CD4-positive, alpha-beta T cell treated with Interleukin-6 at 100 ng/mL for 8 hours (primary cell): ENCODE results near the gene GATB.
"Not testable (repeated sequence)": the region's sequence is repeated elsewhere in the genome, so short reads cannot be mapped to it uniquely, and the experiment has no call there.

Source experiments
- DNase-seq: peaks from one replicate; pipeline ENCODE4 v3.0.0-alpha.2; 2020; ENCODE audit warnings: mixed read lengths, low spot score

Gene GATB

GRCh38 chr4:151731670-151732069 lies 29.1 kb downstream of the GATB start:
- DNase-seq = not testable (repeated sequence)

- DNase-seq = no peak
Measured at GRCh38 chr4:151729731-151730559, 30.9 kb downstream of the GATB start.

GRCh38 chr4:151728679-151729078 lies 32.1 kb downstream of the GATB start:
- no peak for DNase-seq

GRCh38 chr4:151728006-151728405 lies 32.8 kb downstream of the GATB start:
- DNase-seq = no peak

GRCh38 chr4:151727365-151727764 lies 33.4 kb downstream of the GATB start:
- no peak for DNase-seq

GRCh38 chr4:151725087-151725486 lies 35.7 kb downstream of the GATB start:
- DNase-seq = no peak

- no peak for DNase-seq
Measured at GRCh38 chr4:151721916-151722315, 38.9 kb downstream of the GATB start.

- DNase-seq = no peak
Measured at GRCh38 chr4:151721466-151721865, 39.3 kb downstream of the GATB start.

- DNase-seq = no peak
Measured at GRCh38 chr4:151719956-151720334, 40.9 kb downstream of the GATB start.

- DNase-seq = no peak
Measured at GRCh38 chr4:151718984-151719955, 41.5 kb downstream of the GATB start.

GRCh38 chr4:151717909-151718628 lies 42.7 kb downstream of the GATB start:
- no peak for DNase-seq

- no peak for DNase-seq
Measured at GRCh38 chr4:151717314-151717713, 43.5 kb downstream of the GATB start.

GRCh38 chr4:151716324-151716723 lies 44.5 kb downstream of the GATB start:
- no peak for DNase-seq

- no peak for DNase-seq
Measured at GRCh38 chr4:151715881-151716280, 44.9 kb downstream of the GATB start.

- no peak for DNase-seq
Measured at GRCh38 chr4:151712777-151713176, 48.0 kb downstream of the GATB start.

- DNase-seq = no peak
Measured at GRCh38 chr4:151711646-151712045, 49.2 kb downstream of the GATB start.

GRCh38 chr4:151709587-151709986 lies 51.2 kb downstream of the GATB start:
- DNase-seq = no peak

- DNase-seq = no peak
Measured at GRCh38 chr4:151709071-151709470, 51.7 kb downstream of the GATB start.

GRCh38 chr4:151708100-151708499 lies 52.7 kb downstream of the GATB start:
- DNase-seq = no peak

GRCh38 chr4:151703401-151703800 lies 57.4 kb downstream of the GATB start:
- no peak for DNase-seq

- DNase-seq = no peak
Measured at GRCh38 chr4:151702256-151702655, 58.6 kb downstream of the GATB start.
